HG02938 (cell line): ENCODE results near the gene CUL3.
"Not testable (repeated sequence)": the region's sequence is repeated elsewhere in the genome, so short reads cannot be mapped to it uniquely, and the experiment has no call there.

Source experiments
- ATAC-seq: cut with Tn5 transposase; IDR thresholded peaks from one replicate; pipeline ENCODE4 v1.9.1; 2021; ENCODE audit warnings: mild to moderate bottlenecking, moderate library complexity; ENCODE audit not compliant: unreplicated experiment

Gene CUL3

DNA sequence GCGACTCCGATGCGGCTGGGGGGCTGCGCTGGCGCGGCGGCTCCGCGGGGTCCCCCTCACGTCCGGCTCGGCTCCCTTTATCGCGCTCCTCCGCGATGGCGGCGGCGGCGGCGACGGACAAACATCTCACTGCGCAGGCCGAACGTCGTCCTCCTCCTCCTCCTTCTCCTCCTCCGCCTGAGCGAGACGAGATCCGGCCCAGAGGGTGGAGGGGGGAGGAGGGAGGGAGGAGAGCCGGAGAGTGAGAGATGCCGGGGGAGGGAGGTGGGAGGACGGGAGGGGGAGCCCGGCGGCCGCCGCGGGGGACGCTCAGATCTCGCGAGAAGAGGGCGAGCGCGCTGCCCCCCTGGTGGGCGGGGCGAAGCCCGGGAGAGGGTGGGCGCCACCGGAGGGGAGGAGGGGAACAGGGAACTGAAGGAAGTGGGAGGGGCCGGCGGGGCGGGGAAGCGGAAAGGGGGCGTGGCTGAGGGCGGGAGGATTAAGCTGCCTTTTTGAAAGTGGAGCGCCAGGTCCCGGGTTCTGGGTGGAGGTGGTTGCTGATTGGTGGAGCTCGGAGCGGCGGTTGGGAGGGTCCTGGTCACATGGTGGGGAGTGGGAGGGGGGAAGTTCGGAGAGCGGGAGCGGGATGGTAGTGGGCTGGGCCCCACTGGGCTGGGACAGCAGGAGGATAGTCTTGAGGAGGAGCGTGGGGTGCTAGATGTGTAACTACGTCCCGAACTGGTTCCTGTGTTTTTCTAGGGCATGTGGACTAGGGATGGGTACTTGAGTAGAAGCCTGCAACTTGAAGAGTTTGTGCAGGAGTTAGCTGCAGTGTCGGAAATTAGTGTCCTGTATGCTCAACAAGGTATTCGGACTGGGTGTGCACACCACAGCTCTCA lies at the start of gene CUL3:
TSS of gene CUL3 (minus strand) at position 153 of the 878 bp plus-strand sequence. CDS start 354 bp downstream, outside the sequence.
- peak; percentile 67 for ATAC-seq

- no peak for ATAC-seq
Measured at GRCh38 chr2:224630659-224631550, 45.7 kb upstream of the CUL3 start.

- ATAC-seq: no peak
Measured at GRCh38 chr2:224628416-224628815, 43.3 kb upstream of the CUL3 start.

DNA sequence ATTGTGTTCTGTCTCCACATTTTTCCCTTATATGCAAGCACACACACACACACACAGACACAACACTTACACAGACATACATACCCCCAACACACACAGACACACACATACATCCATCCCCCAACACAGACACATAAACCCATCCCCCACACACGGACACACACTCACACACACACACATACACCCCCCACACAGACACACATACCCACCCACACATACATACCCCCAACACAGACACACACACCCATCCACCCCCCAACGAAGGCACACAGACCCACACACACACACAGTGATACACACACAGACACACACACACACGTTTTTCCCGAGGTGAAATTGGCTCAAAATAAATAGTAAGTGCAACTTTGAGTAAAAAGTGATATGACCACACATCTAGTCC lies 41.6 kb upstream of the CUL3 start:
- ATAC-seq: no peak

GRCh38 chr2:224613543-224614286 lies 28.6 kb upstream of the CUL3 start:
- no peak for ATAC-seq

DNA sequence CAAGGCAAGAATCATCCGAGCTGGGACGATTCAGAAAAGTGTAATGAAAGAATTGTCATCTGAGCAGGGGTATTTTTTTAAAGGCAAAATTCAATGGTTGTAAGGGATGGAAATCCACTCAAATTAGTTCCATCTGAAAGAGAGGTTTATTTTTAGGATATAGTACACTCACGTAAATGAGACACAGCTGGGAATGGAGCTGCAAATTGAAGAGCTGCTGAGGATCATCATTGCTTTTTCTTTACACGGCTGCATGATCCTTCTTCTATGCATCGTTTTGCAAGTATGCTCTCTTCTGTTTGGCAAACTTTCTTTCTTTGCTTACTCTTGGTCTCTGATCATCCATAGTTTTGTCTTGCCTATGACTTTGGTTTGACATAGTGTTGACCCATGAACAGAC lies 27.4 kb upstream of the CUL3 start:
- ATAC-seq: no peak

- peak; percentile 59 for ATAC-seq
Measured at GRCh38 chr2:224611938-224612337, 26.8 kb upstream of the CUL3 start.

DNA sequence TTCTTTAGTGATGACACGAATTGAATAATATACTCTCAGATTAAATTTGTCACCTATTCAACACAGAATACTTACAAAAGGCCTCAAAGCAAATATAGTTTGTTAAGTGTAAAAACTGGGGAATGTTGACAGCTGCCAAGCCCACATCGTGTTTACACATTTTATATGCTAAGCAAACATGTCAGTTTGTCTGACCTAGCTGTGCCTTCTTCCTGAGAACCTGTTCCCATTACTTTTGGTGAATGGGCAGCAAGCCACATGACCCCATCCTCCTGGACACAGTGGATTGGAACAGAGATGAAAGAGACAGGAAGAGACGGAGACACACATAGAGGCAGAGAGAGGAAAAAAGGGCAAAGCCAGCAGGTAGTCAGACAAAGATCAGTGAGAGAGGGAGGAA lies 22.9 kb upstream of the CUL3 start:
- no peak for ATAC-seq

- not testable (repeated sequence) for ATAC-seq
Measured at GRCh38 chr2:224603746-224604500, 18.8 kb upstream of the CUL3 start.

DNA sequence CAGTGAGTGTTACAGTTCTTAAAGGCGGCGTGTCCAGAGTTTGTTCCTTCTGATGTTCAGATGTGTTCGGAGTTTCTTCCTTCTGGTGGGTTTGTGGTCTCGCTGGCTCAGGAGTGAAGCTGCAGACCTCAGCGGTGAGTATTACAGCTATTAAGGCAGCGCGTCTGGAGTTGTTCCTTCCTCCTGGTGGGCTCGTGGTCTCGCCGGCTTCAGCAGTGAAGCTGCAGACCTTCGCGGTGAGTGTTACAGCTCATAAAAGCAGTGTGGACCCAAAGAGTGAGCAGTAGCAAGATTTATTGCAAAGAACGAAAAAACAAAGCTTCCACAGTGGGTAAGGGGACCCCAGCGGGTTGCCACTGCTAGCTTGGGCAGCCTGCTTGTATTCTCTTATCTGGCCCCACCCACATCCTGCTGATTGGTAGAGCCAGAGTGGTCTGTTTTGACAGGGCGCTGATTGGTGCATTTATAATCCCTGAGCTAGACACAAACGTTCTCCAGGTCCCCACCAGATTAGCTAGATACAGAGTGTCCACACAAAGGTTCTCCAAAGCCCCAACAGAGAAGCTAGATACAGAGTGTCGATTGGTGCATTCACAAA lies 17.7 kb upstream of the CUL3 start:
- not testable (repeated sequence) for ATAC-seq

DNA sequence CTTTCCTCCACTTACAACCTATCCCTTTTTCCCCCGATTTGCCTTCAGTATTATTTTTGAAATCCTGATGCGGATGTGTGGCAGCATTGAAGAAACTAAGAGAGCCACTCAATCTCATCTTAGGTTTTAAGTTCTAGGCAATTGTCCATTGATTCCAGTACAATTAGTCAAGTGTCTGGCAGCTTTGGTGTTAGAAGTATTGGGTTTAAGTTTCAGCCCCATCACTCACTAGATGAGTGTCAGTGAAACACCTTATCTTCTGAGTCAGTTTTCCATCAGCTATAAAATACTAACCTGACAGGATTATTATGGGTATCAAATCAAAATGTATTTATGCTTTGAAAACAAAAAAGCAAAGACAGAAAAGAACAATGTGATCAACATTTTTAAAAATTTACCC lies 16.8 kb upstream of the CUL3 start:
- no peak for ATAC-seq

DNA sequence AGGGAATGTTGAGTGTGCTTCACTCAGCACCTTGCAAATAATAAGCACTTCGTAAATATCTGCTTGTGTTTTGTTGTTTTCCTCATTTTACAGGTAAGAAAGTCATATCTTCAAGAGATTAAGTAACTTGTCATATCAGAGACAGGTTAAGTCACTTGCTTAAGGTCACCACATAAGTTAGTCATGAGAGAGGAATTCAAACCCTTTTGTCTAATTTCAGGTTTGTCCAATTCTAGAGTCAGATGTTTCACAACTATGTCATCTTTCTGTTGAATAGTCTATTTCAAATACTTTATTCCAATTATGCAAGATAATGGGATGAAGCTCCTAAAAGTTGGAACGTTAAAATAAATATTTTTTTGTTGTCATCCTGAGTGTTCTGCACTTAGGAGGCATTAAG lies 13.5 kb upstream of the CUL3 start:
- no peak for ATAC-seq

DNA sequence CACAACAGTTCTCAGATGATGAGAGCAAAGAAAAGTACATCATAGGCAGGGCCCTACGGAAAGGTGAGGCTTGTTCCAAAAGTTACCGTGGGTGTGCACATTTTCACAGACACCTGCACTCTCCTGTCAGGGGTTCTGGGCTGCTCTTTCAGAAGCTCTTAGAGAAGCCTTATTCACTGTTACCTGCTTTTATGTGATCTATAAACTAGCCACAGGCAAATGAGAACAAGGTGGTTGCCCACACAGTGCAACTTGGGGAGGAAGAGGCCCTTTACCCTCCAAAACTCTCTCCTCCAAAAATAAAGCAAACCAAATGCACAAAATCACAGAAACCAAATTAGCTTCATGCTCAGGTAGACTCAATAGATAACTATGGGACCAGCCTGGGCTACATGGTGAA lies 11.1 kb upstream of the CUL3 start:
- ATAC-seq: no peak

GRCh38 chr2:224595518-224595917 lies 10.4 kb upstream of the CUL3 start:
- ATAC-seq: no peak

DNA sequence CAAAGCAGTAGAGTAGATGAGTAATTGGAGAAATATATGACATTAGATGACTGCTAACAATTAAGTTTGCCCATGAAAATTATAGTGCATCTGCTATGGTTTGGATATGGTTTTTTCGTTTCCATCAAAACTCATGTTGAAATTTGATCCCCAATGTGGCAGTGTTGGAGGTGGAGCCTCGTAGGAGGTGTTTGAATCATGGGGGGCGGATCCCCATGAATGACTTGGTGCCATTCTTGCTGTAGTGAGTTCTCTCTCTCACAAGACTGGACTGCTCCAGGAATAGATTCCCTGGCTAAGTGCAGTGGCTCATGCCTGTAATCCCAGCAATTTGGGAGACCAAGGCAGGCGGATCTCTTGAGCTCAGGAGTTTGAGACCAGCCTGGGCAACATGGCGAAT lies 9.7 kb upstream of the CUL3 start:
- ATAC-seq: no peak

GRCh38 chr2:224591220-224591619 lies 6.1 kb upstream of the CUL3 start:
- ATAC-seq: no peak

- ATAC-seq: no peak
Measured at GRCh38 chr2:224586127-224586695, 1.0 kb upstream of the CUL3 start.

DNA sequence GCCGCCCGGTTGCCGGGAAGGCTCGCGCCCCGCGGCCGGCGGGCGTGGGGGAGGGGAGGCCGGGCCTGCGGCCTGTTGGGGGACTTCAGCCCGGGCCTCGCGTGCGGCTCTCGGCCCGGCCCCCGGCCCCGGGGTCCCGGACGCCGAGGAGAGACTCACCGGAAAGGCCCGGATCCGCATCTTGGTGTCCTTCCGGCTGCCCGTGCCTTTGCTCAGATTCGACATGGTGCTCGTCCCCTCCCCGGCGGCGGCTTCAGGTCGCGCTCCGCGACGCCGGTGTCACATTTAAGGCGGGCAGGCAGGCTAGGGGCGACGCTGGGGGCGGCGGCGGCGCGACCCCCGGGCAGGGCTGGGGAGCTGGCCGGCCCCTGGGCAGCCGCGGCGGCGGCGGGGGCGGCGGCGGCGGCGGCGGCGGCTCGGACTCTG lies 365 bp downstream of the CUL3 start:
- ATAC-seq: peak; percentile 38

DNA sequence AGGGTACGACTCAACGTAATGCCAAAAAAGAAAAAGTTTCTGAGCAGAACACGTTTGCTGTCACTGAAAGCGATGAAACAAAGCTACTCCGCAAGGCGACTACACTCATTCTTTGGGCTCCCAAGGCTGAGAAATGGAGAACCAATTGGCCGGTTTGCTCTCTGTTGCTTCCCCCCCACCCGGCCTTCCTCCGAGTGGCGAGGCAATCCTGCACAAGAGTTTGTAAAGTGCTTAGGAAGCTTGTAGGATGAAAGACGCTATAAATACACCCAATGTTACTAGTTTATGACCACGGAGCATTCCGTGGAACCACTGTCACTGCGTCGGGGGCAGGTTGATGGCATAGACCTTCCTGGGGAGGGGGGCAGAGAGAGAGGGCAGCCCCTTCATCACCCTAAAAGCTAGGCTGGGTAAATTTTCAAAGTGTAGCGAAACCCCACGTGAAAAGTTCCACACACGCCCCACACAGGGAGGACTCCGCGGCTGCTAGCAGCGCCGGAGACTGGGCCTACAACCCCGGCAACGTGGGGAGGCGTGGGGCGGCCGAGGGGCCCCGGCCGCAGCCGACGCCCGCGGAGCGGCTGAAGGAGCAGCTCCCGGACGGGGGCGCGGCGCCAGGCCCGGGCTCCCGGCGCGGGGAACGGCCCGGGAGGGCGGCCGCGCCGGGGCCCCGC lies 915 bp downstream of the CUL3 start:
- ATAC-seq: peak; percentile 3
